IgD-negative memory B cell (primary cell): ENCODE measurements around the gene ZMYND15. TPM values are rescaled to one million over a fixed set of nuclear protein-coding genes. Genes with fewer than 3 reads are reported as not detected.
A peak's percentile ranks its signal among the peaks of the same experiment; 100 is the strongest.

Experiments
- H3K27ac Mint-ChIP-seq, 3 donors: one replicate each; pipeline ENCODE4 v1.8.0; 2020 to 2022; ENCODE audit warnings: mild to moderate bottlenecking in 3 of 3, mixed read lengths in 3 of 3, moderate library complexity in 1 of 3
- H3K27me3 Mint-ChIP-seq: one replicate; pipeline ENCODE4 v1.8.0; 2021; ENCODE audit warnings: mixed read lengths
- H3K36me3 Mint-ChIP-seq: one replicate; pipeline ENCODE4 v1.8.0; 2020; ENCODE audit warnings: mild to moderate bottlenecking, mixed read lengths
- H3K4me1 Mint-ChIP-seq, 3 donors: one replicate each; pipeline ENCODE4 v1.8.0; 2020 to 2022; ENCODE audit warnings: mixed read lengths in 3 of 3, mild to moderate bottlenecking in 1 of 3
- H3K4me3 Mint-ChIP-seq, 4 donors: one replicate each; pipeline ENCODE4 v1.8.0; 2020 to 2022; ENCODE audit warnings: mild to moderate bottlenecking in 4 of 4, mixed read lengths in 4 of 4, moderate library complexity in 3 of 4
- H3K9me3 Mint-ChIP-seq, 3 donors: one replicate each; pipeline ENCODE4 v1.8.0; 2020 to 2021; ENCODE audit warnings: mixed read lengths in 3 of 3, mild to moderate bottlenecking in 1 of 3
- polyA plus RNA-seq: library from polyadenylated mRNA; unstranded; fragments of 300-500 nt; fragmentation: Illumina TruSeq; gene quantifications from one replicate; pipeline ENCODE4 v1.2.3, GENCODE V29; 2021

The ZMYND15 gene
- polyA plus RNA-seq, 1 donor from 2014 or later: not detected

- Mint-ChIP-seq H3K27ac (peak overlapping the region in 2 of 3 donors; percentile 7 to 87), H3K9me3 (no peaks in the 10 kb centered on the region), H3K36me3 (no peaks in the 10 kb centered on the region), H3K4me1 (peaks cover 7 to 15% (median 14%) of the 10 kb centered on the region in 3 donors), H3K4me3 (peak overlapping the region; percentile 75 to 92 (median 82)), H3K27me3 (peaks cover 29% of the 10 kb centered on the region)
Measured at GRCh38 chr17:4790705-4791088, 51.1 kb downstream of the ZMYND15 start.

- Mint-ChIP-seq H3K36me3 (peaks cover 4% of the 10 kb centered on the region), H3K27ac (no peak overlapping the region), H3K4me3 (peak overlapping the region in 2 of 4 donors; percentile 100), H3K4me1 (peaks cover 10 to 12% (median 12%) of the 10 kb centered on the region in 3 donors), H3K9me3 (no peaks in the 10 kb centered on the region), H3K27me3 (peaks cover 2% of the 10 kb centered on the region)
Measured at GRCh38 chr17:4795168-4795567, 55.5 kb downstream of the ZMYND15 start.

Other genes starting within 250 kb of the ZMYND15 start
- gene SPNS2, start 241.0 kb upstream of the ZMYND15 start, polyA plus RNA-seq: not detected
- 28.5 TPM for gene MYBBP1A, start 184.4 kb upstream of the ZMYND15 start, polyA plus RNA-seq
- gene GGT6, start 179.3 kb upstream of the ZMYND15 start, polyA plus RNA-seq: not detected
- not detected for gene SMTNL2, start 155.3 kb upstream of the ZMYND15 start, polyA plus RNA-seq
- gene ALOX15, start 98.2 kb upstream of the ZMYND15 start, polyA plus RNA-seq: 0.41 TPM
- gene PELP1, start 35.7 kb upstream of the ZMYND15 start, polyA plus RNA-seq: 12.7 TPM
- 21.5 TPM for gene ARRB2, start 29.2 kb upstream of the ZMYND15 start, polyA plus RNA-seq
- gene MED11, start 8.4 kb upstream of the ZMYND15 start, polyA plus RNA-seq: 48.1 TPM
- 17.7 TPM for gene CXCL16, start 95 bp downstream of the ZMYND15 start, polyA plus RNA-seq
- not detected for gene TM4SF5, start 32.1 kb downstream of the ZMYND15 start, polyA plus RNA-seq
- not detected for gene VMO1, start 46.5 kb downstream of the ZMYND15 start, polyA plus RNA-seq
- not detected for gene GLTPD2, start 49.1 kb downstream of the ZMYND15 start, polyA plus RNA-seq
- gene PSMB6, start 56.3 kb downstream of the ZMYND15 start, polyA plus RNA-seq: 261 TPM
- gene PLD2, start 67.3 kb downstream of the ZMYND15 start, polyA plus RNA-seq: 4.9 TPM
- 21.4 TPM for gene MINK1, start 93.5 kb downstream of the ZMYND15 start, polyA plus RNA-seq
- 1.0 TPM for gene C17orf107, start 159.7 kb downstream of the ZMYND15 start, polyA plus RNA-seq
- 0.89 TPM for gene CHRNE, start 163.3 kb downstream of the ZMYND15 start, polyA plus RNA-seq
- gene GP1BA, start 192.4 kb downstream of the ZMYND15 start, polyA plus RNA-seq: 0.26 TPM
- 70.9 TPM for gene SLC25A11, start 200.2 kb downstream of the ZMYND15 start, polyA plus RNA-seq
- 27.3 TPM for gene RNF167, start 200.4 kb downstream of the ZMYND15 start, polyA plus RNA-seq
- 1,903 TPM for gene PFN1, start 208.7 kb downstream of the ZMYND15 start, polyA plus RNA-seq
- gene ENO3, start 211.3 kb downstream of the ZMYND15 start, polyA plus RNA-seq: 3.1 TPM
- gene SPAG7, start 228.0 kb downstream of the ZMYND15 start, polyA plus RNA-seq: 97.1 TPM
- gene CAMTA2, start 247.8 kb downstream of the ZMYND15 start, polyA plus RNA-seq: 19.1 TPM